GM18519 (cell line): Measurements from ENCODE around the gene TRIO.
"Not testable (repeated sequence)": the region's sequence is repeated elsewhere in the genome, so short reads cannot be mapped to it uniquely, and the experiment has no call there.

Source experiments
- ATAC-seq: cut with Tn5 transposase; IDR thresholded peaks from one replicate; pipeline ENCODE4 v1.9.1; 2021; ENCODE audit warnings: mild to moderate bottlenecking, moderate library complexity; ENCODE audit not compliant: unreplicated experiment, low FRiP score

Gene TRIO

DNA sequence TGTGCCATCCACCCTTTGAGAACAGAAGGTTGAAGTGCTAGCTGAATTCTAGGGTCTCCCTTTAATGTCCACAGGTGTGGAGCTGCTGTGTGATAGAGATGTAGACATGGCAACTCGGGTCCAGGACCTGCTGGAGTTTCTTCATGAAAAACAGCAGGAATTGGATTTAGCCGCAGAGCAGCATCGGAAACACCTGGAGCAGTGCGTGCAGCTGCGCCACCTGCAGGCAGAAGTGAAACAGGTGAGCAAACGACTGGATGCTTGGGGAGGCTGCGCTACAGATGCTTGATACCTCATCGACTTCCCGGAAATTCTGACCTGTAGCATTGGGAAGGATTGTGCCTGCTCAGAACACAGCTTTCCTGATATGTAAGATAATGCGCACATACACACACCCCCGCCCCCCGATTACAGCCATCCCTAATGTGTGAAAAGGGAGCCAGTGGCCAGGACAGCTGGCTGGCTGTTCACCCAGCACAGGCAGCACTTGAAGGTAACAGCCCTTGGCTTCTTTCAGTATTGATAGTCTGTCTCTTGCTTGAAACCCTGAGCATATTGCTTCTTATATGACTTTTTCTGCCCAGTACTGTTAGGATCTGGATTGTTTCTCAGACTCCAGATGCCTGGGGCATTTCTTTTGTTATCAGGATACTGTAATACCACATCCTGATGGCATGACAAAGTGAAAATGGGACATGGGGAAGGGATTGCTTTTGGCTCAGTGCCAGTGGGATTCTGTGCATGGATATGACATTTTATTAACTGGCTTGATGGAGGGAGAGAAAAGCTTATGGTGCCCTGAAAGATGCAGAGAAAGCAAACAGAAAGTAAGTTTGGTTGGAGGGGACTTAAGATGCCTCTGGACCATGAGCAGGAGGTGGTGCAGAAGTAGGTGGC lies 221.7 kb downstream of the TRIO start:
- no peak for ATAC-seq

DNA sequence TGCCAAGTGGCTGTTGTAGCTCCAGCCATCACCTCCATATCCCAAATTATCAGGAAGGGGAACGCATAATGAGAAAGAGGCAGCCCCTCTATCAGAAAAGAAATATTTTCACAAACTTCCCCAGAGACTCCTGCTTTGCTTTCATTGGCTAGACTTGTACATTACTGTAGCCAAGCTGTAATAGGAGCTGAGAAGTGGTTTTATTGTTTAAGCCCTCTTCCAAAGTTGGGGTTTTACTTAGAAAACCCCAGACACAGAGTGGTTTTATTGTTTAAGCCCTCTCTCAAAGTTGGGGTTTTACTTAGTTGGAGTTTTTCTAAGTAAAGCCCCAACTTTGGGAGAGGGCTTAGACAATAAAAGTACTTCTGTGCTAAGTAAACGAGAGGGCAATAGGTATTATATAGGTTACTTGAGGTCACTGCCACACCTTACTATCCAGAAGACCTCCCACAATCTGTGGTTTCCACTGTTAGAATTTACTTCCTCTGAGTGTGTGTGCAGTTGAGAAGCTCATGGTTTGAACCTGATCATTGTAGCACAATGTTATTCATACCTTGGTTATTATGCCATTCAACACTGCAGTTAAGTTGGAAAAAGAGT lies 222.8 kb downstream of the TRIO start:
- no peak for ATAC-seq

DNA sequence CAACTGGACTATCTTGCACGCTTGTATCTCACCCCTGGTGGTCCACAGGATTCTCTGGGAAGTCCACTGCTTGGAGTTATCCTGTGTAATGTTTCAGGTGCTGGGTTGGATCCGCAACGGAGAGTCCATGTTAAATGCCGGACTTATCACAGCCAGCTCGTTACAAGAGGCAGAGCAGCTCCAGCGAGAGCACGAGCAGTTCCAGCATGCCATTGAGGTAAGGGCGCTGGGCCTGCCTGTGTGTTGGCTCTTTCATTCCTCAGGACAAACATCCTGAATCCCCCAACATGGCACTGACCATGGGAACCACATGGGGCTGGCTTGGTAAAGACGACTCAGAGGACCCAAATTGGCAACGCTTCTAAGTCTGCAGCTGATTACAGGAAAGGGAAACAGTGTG lies 223.6 kb downstream of the TRIO start:
- ATAC-seq, result no peak

DNA sequence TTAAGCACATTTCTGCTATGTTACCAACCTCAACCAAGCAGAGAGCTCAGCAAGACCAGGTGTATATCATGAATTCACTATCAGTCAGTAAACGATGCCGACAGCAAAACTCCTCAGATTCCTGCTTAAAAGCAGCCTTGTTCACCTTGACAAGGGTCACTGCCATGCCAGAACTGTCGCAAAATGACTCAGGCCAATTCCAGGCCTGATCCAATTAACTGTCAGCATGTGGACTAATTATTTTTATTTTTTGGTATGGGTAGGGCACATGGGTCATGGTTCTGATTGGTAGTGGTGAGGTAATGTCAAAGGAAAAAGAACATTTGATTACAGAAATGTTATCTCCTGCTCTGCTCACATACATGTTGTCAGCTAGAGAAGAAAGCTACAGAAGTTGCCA lies 224.2 kb downstream of the TRIO start:
- no peak for ATAC-seq

DNA sequence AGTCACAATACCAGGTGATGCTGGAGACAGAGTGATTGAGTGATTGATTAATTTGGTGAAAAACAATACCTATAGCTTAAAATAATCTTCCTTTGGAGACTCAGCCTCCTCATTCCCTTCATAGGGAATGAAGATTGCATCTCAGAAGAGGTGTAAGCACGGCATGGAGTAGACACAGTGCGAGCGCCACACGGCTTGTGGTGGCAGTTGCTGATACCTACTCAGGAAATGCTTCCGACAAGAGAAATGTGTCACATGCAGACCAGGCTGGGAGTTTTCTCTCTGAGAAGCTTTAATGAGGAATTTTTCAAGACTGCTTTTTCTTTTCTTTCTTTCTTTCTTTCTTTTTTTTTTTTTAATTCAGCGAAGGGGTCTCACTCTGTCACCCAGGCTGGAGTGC lies 226.6 kb downstream of the TRIO start:
- no peak for ATAC-seq

DNA sequence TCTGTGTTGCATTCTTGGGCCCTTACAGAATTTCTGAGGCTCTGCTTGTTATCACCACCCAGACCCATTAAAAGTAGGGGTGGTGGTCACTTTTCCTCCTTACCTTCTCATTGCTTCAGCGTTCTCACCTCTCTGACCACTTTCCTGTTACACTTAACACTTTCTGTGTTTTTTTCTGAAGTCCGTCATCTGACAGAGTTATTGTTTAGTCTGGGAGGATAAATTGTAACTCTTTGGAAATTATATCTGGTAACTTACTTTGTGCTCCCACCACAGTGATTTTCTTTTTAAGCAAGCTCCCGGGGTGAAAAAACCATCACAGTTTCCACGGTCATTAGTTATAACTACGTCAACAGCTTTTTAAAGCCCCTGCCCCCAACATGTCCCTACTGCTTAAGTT lies 227.2 kb downstream of the TRIO start:
- ATAC-seq, result no peak

DNA sequence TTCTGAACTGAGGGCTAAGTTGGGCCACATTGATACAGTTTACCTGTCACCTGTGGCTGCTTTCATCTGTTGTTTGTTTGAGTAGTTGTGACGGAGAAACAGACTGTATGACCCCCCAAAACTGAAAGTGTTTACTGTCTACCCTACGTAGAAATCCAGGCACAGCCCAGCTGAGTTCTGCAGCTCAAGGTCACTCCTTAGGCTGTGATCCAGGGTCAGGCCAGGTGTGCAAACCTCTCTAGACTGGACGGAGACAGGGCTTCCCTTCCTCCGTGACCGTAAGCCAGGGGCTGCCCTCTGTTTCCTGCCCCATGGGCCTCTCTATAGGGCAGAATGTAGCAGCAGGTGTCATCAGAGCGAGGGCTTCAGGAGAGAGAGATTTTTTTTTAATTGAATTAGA lies 230.5 kb downstream of the TRIO start:
- no peak for ATAC-seq

DNA sequence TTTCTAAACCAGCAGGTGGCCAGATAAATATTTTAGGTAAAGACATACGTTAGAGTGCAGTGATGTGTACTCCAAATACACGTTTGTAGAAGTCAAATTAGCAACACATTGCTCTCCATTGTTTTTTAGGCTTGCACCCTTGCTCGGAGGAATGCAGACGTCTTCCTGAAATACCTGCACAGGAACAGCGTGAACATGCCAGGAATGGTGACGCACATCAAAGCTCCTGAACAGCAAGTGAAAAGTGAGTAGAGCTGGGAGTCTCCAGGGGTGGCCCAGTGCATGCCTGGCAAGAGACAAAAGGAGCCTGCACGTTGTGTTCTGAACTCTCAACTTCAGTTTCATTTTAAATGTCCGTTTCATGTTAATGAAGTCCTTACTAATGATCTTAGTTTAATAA lies 231.0 kb downstream of the TRIO start:
- ATAC-seq, result no peak

DNA sequence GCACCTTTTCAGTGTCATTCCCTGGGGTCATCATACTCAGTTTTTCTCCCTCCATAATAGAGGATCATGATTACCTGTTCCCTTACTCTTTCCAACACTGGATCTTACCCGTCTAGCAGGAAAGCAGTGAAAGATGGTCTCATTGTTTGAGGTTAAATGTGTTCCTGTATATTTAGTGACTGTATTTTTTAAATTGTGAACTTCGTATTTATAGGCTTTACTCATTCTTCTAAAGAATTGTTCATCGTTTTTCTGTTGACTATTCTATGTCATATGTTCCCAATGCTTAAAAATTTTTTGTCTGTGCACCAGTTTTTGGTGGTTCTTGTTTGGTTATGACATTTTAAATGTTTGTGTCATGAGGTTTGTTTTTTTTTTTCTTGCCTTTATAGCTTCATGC lies 233.6 kb downstream of the TRIO start:
- ATAC-seq, result no peak

DNA sequence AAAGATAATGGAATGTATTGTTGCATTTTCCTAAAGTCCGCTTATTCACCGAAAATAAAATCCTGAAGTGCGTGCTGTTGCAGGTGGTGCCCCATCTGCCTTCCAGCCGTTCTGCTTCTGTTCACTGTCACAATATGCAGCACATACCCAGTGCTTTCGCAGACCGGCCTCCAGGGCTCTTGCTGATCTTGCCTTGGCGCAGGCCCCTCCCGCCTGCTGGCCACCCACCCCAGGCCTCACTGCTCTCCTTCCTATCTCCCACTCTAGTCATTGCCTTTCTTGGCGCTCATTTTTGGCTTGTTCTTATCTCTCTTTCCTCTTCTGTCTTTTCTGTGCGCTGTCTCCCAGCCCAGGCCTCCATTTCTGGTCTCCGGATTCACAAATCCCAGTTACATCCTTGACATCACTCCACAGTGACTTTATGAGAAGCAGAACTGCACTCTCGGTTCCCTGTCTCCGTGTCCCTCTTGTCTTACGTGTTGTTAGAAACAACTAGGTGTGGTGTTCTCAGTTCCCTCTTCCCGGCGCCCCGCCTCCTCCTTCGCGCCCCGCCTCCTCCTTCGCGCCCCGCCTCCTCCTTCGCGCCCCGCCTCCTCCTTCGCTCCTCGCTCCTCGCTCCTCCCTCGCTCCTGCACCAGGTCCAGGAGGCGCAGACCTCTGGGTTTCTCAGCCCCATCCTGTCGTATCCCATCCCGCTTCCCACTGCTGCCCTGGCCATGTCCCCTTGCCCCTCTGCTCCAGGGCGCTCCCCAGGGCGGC lies 236.8 kb downstream of the TRIO start:
- no peak for ATAC-seq

DNA sequence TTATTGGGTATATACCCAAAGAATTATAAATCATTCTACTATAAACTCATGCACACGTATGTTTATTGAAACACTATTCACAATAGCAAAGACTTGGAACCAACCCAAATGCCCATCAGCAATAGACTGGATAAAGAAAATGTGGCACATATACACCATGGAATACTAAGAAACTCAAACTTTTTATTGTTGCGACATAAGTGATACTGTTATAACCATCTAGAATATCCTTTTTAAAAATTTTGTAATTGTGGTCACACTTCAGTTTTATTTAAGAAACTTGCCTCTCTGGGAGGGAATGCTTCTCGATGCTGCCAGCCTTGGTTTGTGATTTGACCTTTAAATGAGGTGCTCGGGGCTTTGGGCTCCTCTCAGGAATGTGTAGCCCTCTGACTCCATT lies 237.6 kb downstream of the TRIO start:
- ATAC-seq, result no peak

DNA sequence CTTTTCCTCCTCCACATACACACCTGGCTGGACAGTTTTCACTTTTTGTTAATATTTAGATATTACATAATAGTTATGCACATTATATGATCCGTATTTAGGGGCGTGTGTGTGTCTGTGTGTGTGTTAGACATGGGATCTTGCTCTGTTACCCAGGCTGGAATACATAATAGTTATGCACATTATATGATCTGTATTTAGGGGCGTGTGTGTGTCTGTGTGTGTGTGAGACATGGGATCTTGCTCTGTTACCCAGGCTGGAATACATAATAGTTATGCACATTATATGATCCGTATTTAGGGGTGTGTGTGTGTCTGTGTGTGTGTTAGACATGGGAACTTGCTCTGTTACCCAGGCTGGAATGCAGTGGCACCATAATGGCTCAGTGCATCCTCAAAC lies 239.5 kb downstream of the TRIO start:
- ATAC-seq, result no peak

DNA sequence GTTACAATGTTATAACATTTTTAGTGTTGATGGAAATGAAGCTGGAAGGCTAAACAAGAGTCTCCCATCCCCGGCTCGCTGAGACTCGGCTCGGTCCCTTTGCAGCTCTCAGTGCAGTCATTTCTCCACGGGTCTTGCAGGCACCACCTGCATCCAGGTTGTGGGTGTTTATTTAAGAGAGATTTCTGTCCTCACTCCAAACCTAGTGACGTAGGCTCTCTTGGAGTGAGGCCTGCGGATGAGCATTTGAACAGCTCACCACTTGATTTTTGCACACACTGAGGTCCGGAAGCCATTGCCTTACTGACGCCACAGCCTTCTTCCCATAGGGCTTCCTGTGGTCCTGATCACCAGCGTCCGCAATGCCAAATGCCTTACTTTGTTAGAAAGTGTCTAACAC lies 240.8 kb downstream of the TRIO start:
- no peak for ATAC-seq

DNA sequence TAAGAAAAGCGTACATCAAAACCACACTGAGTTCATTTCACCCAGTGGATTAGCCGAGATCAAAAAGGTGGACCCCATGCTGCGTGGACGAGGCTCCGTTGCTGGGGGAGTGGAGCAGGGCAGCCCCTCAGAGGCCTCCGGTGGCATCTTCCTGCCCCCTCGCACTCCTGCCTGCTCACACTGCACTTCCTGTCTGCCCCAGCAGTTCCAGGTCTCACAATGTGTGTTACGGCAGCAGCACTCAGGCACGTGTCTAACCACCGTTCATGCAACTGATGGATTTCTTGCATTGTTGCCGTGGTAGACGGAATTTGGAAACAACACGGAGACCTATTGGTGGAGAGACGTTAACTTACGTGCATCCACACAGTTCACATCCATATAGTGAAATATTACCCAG lies 241.9 kb downstream of the TRIO start:
- ATAC-seq, result no peak

DNA sequence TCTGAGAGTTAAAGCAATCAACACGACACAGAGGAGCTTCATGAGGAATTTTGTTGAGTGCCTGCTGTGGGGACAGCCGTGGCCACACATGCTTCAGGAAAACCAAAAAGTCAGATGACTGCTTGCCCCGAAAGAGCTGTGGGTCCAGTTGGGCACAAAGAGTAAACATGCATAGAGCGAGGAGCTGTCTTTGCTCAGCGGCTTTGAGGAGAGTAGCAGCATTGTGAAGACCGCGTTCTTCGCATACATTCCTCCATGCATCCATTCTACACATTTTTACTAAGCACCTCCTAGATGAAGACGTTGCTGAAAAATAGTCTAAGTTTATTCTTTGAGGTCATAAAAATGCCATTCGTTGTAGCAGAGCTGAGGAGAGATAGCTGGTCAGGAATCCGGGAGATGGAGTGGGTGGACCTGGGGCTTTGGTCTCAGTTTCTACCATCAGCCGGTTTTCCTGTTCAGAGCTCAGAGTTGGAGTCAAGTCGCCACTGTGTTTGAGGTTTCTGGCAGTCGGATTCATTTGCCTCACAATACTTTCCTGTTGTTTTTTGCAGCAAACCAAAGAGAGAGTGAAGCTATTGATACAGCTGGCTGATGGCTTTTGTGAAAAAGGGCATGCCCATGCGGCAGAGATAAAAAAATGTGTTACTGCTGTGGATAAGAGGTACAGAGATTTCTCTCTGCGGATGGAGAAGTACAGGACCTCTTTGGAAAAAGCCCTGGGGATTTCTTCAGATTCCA lies 243.9 kb downstream of the TRIO start:
- no peak for ATAC-seq

DNA sequence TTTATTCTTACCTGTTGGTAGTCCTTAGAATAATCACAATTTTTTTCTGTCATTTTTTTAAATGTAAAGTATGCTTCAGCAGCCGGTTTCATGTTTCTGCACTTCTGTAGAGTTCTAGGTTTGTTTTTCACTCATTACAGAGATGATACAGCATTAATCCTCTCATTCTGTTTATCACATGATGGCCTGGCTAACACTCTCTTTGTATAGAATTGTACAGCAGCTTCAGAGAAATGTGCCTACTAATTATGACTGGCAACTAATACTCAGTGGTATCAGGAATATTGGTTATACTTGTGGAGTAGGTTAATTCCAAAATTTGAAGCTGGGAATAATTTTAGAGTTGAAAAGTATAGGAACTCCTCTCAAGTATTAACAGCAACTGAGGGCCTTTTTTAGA lies 245.6 kb downstream of the TRIO start:
- ATAC-seq, result no peak

DNA sequence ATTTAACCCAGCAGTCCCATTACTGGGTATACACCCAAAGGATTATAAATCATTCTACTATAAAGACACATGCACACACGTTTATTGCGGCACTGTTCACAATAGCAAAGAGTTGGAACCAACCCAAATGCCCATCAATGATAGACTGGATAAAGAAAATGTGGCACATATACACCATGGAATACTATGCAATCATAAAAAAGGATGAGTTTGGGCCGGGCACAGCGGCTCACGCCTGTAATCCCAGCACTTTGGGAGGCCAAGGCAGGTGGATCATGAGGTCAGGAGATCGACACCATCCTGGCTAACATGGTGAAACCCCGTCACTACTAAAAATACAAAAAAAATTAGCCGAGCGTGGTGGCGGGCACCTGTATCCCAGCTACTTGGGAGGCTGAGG lies 249.4 kb downstream of the TRIO start:
- not testable (repeated sequence) for ATAC-seq

DNA sequence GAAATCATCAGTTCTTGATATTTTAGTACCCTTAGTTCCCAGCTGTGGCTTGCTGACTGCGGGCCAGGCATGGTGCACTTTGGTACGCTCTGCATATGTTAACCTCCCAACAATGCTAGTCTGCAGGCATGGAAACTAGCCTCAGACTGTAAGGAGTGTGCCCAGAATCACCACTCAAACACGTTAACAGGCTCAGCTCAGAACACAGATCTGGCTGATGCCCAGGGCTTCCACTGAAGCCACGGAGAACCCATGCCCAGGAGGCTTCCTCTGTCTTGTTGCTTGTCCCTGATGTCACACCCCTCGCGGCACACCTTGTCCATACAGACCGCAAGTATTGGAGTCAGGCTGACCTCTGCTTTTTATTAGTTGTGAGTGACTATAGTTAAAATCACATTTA lies 251.2 kb downstream of the TRIO start:
- no peak for ATAC-seq

DNA sequence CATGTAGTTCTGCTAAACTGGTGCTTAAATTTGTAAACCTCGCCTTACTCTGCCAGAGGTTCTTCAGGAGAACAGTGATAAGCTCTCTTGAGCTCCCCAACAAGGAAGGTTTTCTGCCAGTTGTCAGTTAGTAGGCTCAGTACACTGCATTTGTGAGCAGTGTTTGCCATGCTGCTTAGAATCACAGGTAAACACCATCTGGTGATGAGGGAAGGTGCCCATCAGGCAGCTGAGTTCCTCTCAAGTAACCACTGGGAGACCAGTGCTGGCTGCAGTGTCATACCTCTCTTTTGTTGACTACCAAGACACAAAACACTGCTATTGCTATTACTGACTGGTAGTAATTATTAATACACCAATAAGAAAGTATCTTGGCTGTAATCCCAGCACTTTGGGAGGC lies 252.3 kb downstream of the TRIO start:
- no peak for ATAC-seq

DNA sequence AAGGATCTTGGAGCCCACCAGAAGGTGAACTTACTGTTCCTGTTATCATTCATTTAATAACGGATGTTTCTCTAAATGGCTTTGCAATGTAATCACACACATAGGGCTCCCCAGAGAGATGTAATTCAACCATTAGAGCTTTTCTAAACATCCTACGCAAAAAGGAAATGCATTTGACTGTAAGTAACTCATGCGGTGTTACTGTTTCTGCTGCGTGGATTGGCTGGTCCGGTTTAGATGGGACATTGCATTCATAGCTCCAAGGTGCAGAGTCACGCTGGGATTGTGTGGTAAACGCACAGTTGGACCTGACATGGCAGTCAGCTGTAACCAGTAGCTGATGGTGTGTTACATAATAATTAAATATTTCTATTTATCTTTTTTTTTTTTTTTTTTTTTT lies 252.9 kb downstream of the TRIO start:
- no peak for ATAC-seq

DNA sequence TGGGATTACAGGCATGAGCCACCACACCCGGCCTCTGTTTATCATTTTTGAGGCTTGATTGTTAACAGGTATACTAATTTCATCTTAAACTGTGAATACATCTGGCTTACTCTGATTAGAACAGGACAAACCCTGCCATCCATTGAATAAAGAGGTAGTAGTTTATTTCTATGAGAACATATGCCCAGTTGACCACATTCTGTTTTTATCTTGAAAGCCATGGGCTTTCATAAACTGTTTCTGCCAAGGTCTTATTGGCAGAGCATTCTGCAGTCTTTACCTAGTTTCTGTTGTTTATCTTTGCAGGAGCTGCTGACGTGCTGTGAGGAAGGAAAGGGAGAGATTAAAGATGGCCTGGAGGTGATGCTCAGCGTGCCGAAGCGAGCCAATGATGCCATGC lies 253.6 kb downstream of the TRIO start:
- ATAC-seq, result no peak
